Right lobe of liver (tissue), 6 donors: ENCODE data around the gene VAV2. TPM values are rescaled to one million over a fixed set of nuclear protein-coding genes. Genes with fewer than 3 reads are reported as not detected.

Experiments used
- ATAC-seq, 4 donors: fragments of 200-7000 bp; cut with Tn5 transposase; one replicate each; pipeline ENCODE4 v1.9.1; 2020; ENCODE audit warnings: mild to moderate bottlenecking in 4 of 4, moderate library complexity in 4 of 4
- DNase-seq, 3 donors: peaks; one replicate each; pipeline ENCODE4 v3.0.0-alpha.2; 2020
- H3K27ac ChIP-seq, 3 donors: fragments of 200-600 bp; one replicate each; pipeline ENCODE4 v1.8.0; 2022
- H3K27me3 ChIP-seq, 2 donors: fragments of 200-600 bp; one replicate each; pipeline ENCODE4 v1.8.0; 2022
- H3K36me3 ChIP-seq, 4 donors: fragments of 200-600 bp; sonication (generic) in 1 of 4; one replicate each; pipeline versions ENCODE4 v1.5.1 to v1.8.0; 2017 to 2022; ENCODE audit warnings: control low read depth in 1 of 4
- H3K4me1 ChIP-seq, 4 donors: fragments of 200-600 bp; sonication (generic) in 1 of 4; one replicate each; pipeline versions ENCODE4 v1.5.1 to v1.8.0; 2017 to 2022; ENCODE audit warnings: control low read depth in 1 of 4
- H3K4me3 ChIP-seq, 3 donors: fragments of 200-600 bp; one replicate each; pipeline ENCODE4 v1.8.0; 2022
- H3K9me3 ChIP-seq, 4 donors: fragments of 200-600 bp; sonication (generic) in 1 of 4; one replicate each; pipeline versions ENCODE4 v1.5.1 to v1.8.0; 2017 to 2022; ENCODE audit warnings: control low read depth in 1 of 4
- CTCF ChIP-seq, 4 donors: fragments of 200-600 bp in 3 of 4; fragments of 450-650 bp in 1 of 4; IDR thresholded peaks; one replicate each; pipeline versions ENCODE4 v1.5.1 to v1.8.0; 2016 to 2022; ENCODE audit warnings: antibody characterized with exemption in 4 of 4, mild to moderate bottlenecking in 2 of 4
- POLR2A ChIP-seq: fragments of 450-650 bp; IDR thresholded peaks from one replicate; pipeline ENCODE4 v1.6.1; 2017; ENCODE audit warnings: antibody characterized with exemption, mild to moderate bottlenecking
- WGBS: methylation state at CpG from one replicate; pipeline ENCODE4 v1.1.6; 2018; ENCODE audit warnings: low coverage, low lambda C conversion rate; ENCODE audit not compliant: insufficient coverage; ENCODE audit errors: missing lambda C conversion rate; 5-methylcytosine and 5-hydroxymethylcytosine counted together
- intact Hi-C, 2 donors: fragments of 100-400 bp; cut with DNase I; formaldehyde crosslinking; loops; one replicate each; pipeline versions ENCODE4 v1.11.2 to v1.14.1; 2022
- total RNA-seq, 6 experiments: library from RNA; depleted of rRNA in 2 of 6; stranded (reverse); fragments of >200 nt in 2 of 6; fragmentation: NEBNext Ultra II Directional in 3 of 6; extraction: Animal tissue kit (Norgen Biotek cat#: 25700) in 3 of 6; gene quantifications; one replicate each; pipeline versions ENCODE4 v1.1.0 to v1.2.4, GENCODE V29; 2016 to 2023
- donor health status: DM: no; HTN: yes; CAD: no.
- donor health status: DM: no; HTN: no; CAD: no.
- donor health status: DM: no; HTN: no; CAD: no.
- donor health status: DM: no; HTN: yes; CAD: no.
- donor health status: DM: no; HTN: yes; CAD: no.

The VAV2 gene
- total RNA-seq, 6 experiments from 2014 or later: 30.1 to 44.3 (median 34.9) TPM

GRCh38 chr9:133969681-133970580 is 22.2 kb downstream of the VAV2 start:
- Histone ChIP-seq H3K27ac (no peak overlapping the region), H3K4me1 (peaks cover 0 to 39% (median 18%) of the 10 kb centered on the region in 4 donors), H3K27me3 (no peaks in the 10 kb centered on the region), H3K4me3 (no peak overlapping the region), H3K36me3 (no peaks in the 10 kb centered on the region), H3K9me3 (no peaks in the 10 kb centered on the region)
- intact Hi-C loops: loop anchor here in 1 of 2 donors (10.0 kb wide), 1 partner anchor 85 kb away; no protein-coding TSS in a partner anchor
- DNase-seq (peak in 2 of 3 donors; percentile 14 to 42), ATAC-seq (no peak)
- no peak for TF ChIP-seq POLR2A
- TF ChIP-seq CTCF (IDR thresholded peaks at IDR 0.05): no peak
- 92% methylated on average over 9 of the region's 25 CpGs for whole genome bisulfite sequencing

- WGBS: 88% methylated on average over 13 of the region's 22 CpGs
- intact Hi-C loops: no loop called here
- H3K4me1 ChIP-seq: peaks cover 0 to 31% (median 14%) of the 10 kb centered on the region in 4 donors
- ATAC-seq (no peak), DNase-seq (peak in 2 of 3 donors; percentile 16 to 44)
- TF ChIP-seq CTCF (IDR thresholded peaks at IDR 0.05) (no peak), POLR2A (no peak)
- no peaks in the 10 kb centered on the region for H3K9me3 ChIP-seq
- no peaks in the 10 kb centered on the region for H3K27me3 ChIP-seq
- H3K4me3 ChIP-seq: no peak overlapping the region
- no peak overlapping the region for H3K27ac ChIP-seq
- H3K36me3 ChIP-seq: no peaks in the 10 kb centered on the region
These were observed 23.0 kb downstream of the VAV2 start for GRCh38 chr9:133968966-133969617.

GRCh38 chr9:133968428-133968827 is 23.7 kb downstream of the VAV2 start:
- intact Hi-C loops: no loop called here
- whole genome bisulfite sequencing: 88% methylated on average over 3 of the region's 12 CpGs
- Histone ChIP-seq H3K4me3 (no peak overlapping the region), H3K36me3 (no peaks in the 10 kb centered on the region), H3K4me1 (peaks cover 0 to 24% (median 11%) of the 10 kb centered on the region in 4 donors), H3K27ac (no peak overlapping the region), H3K27me3 (no peaks in the 10 kb centered on the region), H3K9me3 (no peaks in the 10 kb centered on the region)
- DNase-seq: peak in 2 of 3 donors; percentile 13 to 50
- no peak for ATAC-seq
- TF ChIP-seq CTCF (IDR thresholded peaks at IDR 0.05): no peak
- no peak for TF ChIP-seq POLR2A

DNA sequence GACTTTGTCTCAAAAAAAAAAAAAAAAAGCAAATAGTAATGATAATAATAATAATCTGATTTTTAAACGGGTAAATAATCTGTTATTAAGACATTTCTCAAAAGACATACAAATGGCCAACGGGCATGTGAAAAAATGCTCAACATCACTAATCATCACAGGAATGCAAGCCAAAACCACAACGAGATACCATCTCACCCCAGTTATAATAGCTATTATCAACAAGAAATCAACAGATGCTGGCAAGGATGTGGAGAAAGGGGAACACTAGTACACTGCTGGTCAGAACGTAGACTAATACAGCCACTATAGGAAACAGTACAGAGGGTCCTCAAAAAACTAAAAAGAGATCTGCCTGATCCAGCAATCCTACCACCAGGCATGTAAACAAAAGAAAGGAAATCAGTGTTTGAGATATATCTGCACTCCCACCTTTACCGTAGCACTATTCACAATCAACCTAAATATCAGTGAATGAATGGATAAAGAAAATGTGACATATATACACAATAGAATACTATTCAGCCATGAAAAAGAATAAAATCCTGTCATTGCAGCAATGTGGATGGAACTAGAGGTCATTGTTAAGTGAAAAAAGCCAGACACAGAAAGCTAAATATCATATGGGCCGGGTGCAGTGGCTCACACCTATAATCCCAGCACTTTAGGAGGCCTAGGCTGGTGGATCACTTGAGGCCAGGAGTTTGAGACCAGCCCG is 24.9 kb downstream of the VAV2 start:
- H3K4me3 ChIP-seq: no peak overlapping the region
- no peak for TF ChIP-seq CTCF (IDR thresholded peaks at IDR 0.05)
- TF ChIP-seq POLR2A: no peak
- ATAC-seq (no peak), DNase-seq (no peak)
- H3K9me3 ChIP-seq: no peaks in the 10 kb centered on the region
- H3K36me3 ChIP-seq: no peaks in the 10 kb centered on the region
- intact Hi-C loops: no loop called here
- 59% methylated on average over 6 of the region's 7 CpGs for WGBS
- H3K4me1 ChIP-seq: peaks cover 0 to 12% (median 5%) of the 10 kb centered on the region in 4 donors
- H3K27ac ChIP-seq: no peak overlapping the region
- no peaks in the 10 kb centered on the region for H3K27me3 ChIP-seq
